Measurements from ENCODE around the gene EIF4G3.

The EIF4G3 gene

GRCh38 chr1:20829531-20829930 lies 347.2 kb downstream of the EIF4G3 start:
- TF ChIP-seq TAF1 (IDR thresholded peaks at IDR 0.05; ENCODE audit: borderline replicate concordance, insufficient read depth, low read length) (no peak), FOXP2 (optimal IDR thresholded peaks at IDR 0.05; ENCODE audit: borderline replicate concordance, extremely low read depth, extremely low read length, insufficient read depth) (no peak), SIN3A (IDR thresholded peaks at IDR 0.05; ENCODE audit: borderline replicate concordance, insufficient read depth, low read length) (no peak), POLR2AphosphoS5 (IDR thresholded peaks at IDR 0.05; ENCODE audit: low read depth, low read length) (no peak), REST (IDR thresholded peaks at IDR 0.05; ENCODE audit: insufficient read depth in 1 of 2, low read depth in 2 of 2, low read length in 2 of 2) (no peak)

GRCh38 chr1:20823845-20824244 lies 352.9 kb downstream of the EIF4G3 start:
- TF ChIP-seq SIN3A (IDR thresholded peaks at IDR 0.05; ENCODE audit: borderline replicate concordance, insufficient read depth, low read length) (no peak), TAF1 (IDR thresholded peaks at IDR 0.05; ENCODE audit: borderline replicate concordance, insufficient read depth, low read length) (no peak)

GRCh38 chr1:20821466-20821865 lies 355.2 kb downstream of the EIF4G3 start:
- TF ChIP-seq SIN3A (IDR thresholded peaks at IDR 0.05; ENCODE audit: borderline replicate concordance, insufficient read depth, low read length) (no peak), FOXP2 (optimal IDR thresholded peaks at IDR 0.05; ENCODE audit: borderline replicate concordance, extremely low read depth, extremely low read length, insufficient read depth) (no peak), REST (IDR thresholded peaks at IDR 0.05; ENCODE audit: insufficient read depth in 1 of 2, low read depth in 2 of 2, low read length in 2 of 2) (no peak), TAF1 (IDR thresholded peaks at IDR 0.05; ENCODE audit: borderline replicate concordance, insufficient read depth, low read length) (no peak), POLR2AphosphoS5 (IDR thresholded peaks at IDR 0.05; ENCODE audit: low read depth, low read length) (no peak)

- TF ChIP-seq SIN3A (IDR thresholded peaks at IDR 0.05; ENCODE audit: borderline replicate concordance, insufficient read depth, low read length) (no peak), REST (IDR thresholded peaks at IDR 0.05; ENCODE audit: insufficient read depth in 1 of 2, low read depth in 2 of 2, low read length in 2 of 2) (no peak), TAF1 (IDR thresholded peaks at IDR 0.05; ENCODE audit: borderline replicate concordance, insufficient read depth, low read length) (no peak), POLR2AphosphoS5 (IDR thresholded peaks at IDR 0.05; ENCODE audit: low read depth, low read length) (no peak), FOXP2 (optimal IDR thresholded peaks at IDR 0.05; ENCODE audit: borderline replicate concordance, extremely low read depth, extremely low read length, insufficient read depth) (no peak)
These were observed 356.9 kb downstream of the EIF4G3 start for GRCh38 chr1:20819818-20820217.

GRCh38 chr1:20814534-20814871 lies 362.2 kb downstream of the EIF4G3 start:
- TF ChIP-seq REST (IDR thresholded peaks at IDR 0.05; ENCODE audit: insufficient read depth in 1 of 2, low read depth in 2 of 2, low read length in 2 of 2) (no peak), POLR2AphosphoS5 (IDR thresholded peaks at IDR 0.05; ENCODE audit: low read depth, low read length) (no peak), FOXP2 (optimal IDR thresholded peaks at IDR 0.05; ENCODE audit: borderline replicate concordance, extremely low read depth, extremely low read length, insufficient read depth) (no peak), TAF1 (IDR thresholded peaks at IDR 0.05; ENCODE audit: borderline replicate concordance, insufficient read depth, low read length) (no peak), SIN3A (IDR thresholded peaks at IDR 0.05; ENCODE audit: borderline replicate concordance, insufficient read depth, low read length) (no peak)
